HG03520 (cell line): ENCODE data around the gene CREB1.

Experiments used
- ATAC-seq: cut with Tn5 transposase; IDR thresholded peaks from one replicate; pipeline ENCODE4 v1.9.1; 2021; ENCODE audit warnings: mild to moderate bottlenecking, moderate library complexity; ENCODE audit not compliant: unreplicated experiment

Gene CREB1

GRCh38 chr2:207540431-207540830 lies 10.7 kb downstream of the CREB1 start:
- no peak for ATAC-seq

- no peak for ATAC-seq
These were observed 12.2 kb downstream of the CREB1 start for GRCh38 chr2:207541933-207542332.

GRCh38 chr2:207543272-207543671 lies 13.5 kb downstream of the CREB1 start:
- no peak for ATAC-seq

GRCh38 chr2:207546822-207547221 lies 17.1 kb downstream of the CREB1 start:
- ATAC-seq = no peak

GRCh38 chr2:207549145-207549544 lies 19.4 kb downstream of the CREB1 start:
- ATAC-seq = no peak

GRCh38 chr2:207558079-207558491 lies 28.3 kb downstream of the CREB1 start:
- no peak for ATAC-seq

GRCh38 chr2:207561386-207562080 lies 31.8 kb downstream of the CREB1 start:
- ATAC-seq = no peak

GRCh38 chr2:207565736-207566500 lies 36.2 kb downstream of the CREB1 start:
- ATAC-seq = no peak

GRCh38 chr2:207567671-207568070 lies 37.9 kb downstream of the CREB1 start:
- no peak for ATAC-seq

- no peak for ATAC-seq
These were observed 41.6 kb downstream of the CREB1 start for GRCh38 chr2:207571370-207571769.

GRCh38 chr2:207584952-207585351 lies 55.2 kb downstream of the CREB1 start:
- ATAC-seq = no peak

- no peak for ATAC-seq
These were observed 57.5 kb downstream of the CREB1 start for GRCh38 chr2:207587305-207587704.

- ATAC-seq = no peak
These were observed 59.4 kb downstream of the CREB1 start for GRCh38 chr2:207589143-207589542.

GRCh38 chr2:207593277-207593676 lies 63.5 kb downstream of the CREB1 start:
- ATAC-seq = no peak

GRCh38 chr2:207594264-207594663 lies 64.5 kb downstream of the CREB1 start:
- ATAC-seq = no peak

- no peak for ATAC-seq
These were observed 65.0 kb downstream of the CREB1 start for GRCh38 chr2:207594731-207595130.

GRCh38 chr2:207599636-207600035 lies 69.9 kb downstream of the CREB1 start:
- no peak for ATAC-seq

GRCh38 chr2:207600231-207600630 lies 70.5 kb downstream of the CREB1 start:
- ATAC-seq = no peak

GRCh38 chr2:207601774-207602173 lies 72.0 kb downstream of the CREB1 start:
- no peak for ATAC-seq

GRCh38 chr2:207603486-207603885 lies 73.7 kb downstream of the CREB1 start:
- ATAC-seq = no peak

GRCh38 chr2:207606399-207606798 lies 76.6 kb downstream of the CREB1 start:
- ATAC-seq = no peak

- no peak for ATAC-seq
These were observed 77.1 kb downstream of the CREB1 start for GRCh38 chr2:207606829-207607228.
